GM08714 (cell line): ENCODE measurements around the gene NBDY.
"Not testable (repeated sequence)": the region's sequence is repeated elsewhere in the genome, so short reads cannot be mapped to it uniquely, and the experiment has no call there.

ENCODE experiments used
- H3K4me3 ChIP-seq: fragments of 200-500 bp; sonication (Bioruptor generic); 2 replicates; pipeline ENCODE4 v1.5.1; 2014; ENCODE audit warnings: mild to moderate bottlenecking, low read length, inconsistent platforms
- ZNF274 ChIP-seq: IDR thresholded peaks from 2 replicates; pipeline ENCODE4 v1.6.1; 2012; ENCODE audit warnings: mild to moderate bottlenecking, low read depth, low read length

Gene NBDY

GRCh38 chrX:56761167-56761566 is 32.1 kb downstream of the NBDY start:
- TF ChIP-seq ZNF274: no peak
- H3K4me3 ChIP-seq: no peak overlapping the region

GRCh38 chrX:56762220-56762619 is 33.2 kb downstream of the NBDY start:
- TF ChIP-seq ZNF274: no peak
- no peak overlapping the region; the same call in 1 of the 2 replicates for H3K4me3 ChIP-seq

GRCh38 chrX:56762707-56763555 is 33.9 kb downstream of the NBDY start:
- no peak overlapping the region; the same call in 1 of the 2 replicates for H3K4me3 ChIP-seq
- no peak for TF ChIP-seq ZNF274

- peak overlapping the region; percentile 65; the same call in 1 of the 2 replicates for H3K4me3 ChIP-seq
Observed at GRCh38 chrX:56763556-56764152, 34.6 kb downstream of the NBDY start.

GRCh38 chrX:56764153-56764974 is 35.3 kb downstream of the NBDY start:
- H3K4me3 ChIP-seq: peak overlapping the region; percentile 65; the same call in 1 of the 2 replicates
- TF ChIP-seq ZNF274: no peak

More at GRCh38 chrX:56763556-56764152, 34.6 kb downstream of the NBDY start:
- TF ChIP-seq ZNF274: no peak

- TF ChIP-seq ZNF274: no peak
- H3K4me3 ChIP-seq: peak overlapping the region; percentile 41; the same call in 1 of the 2 replicates
Observed at GRCh38 chrX:56764975-56765791, 36.1 kb downstream of the NBDY start.

GRCh38 chrX:56765811-56766553 is 36.9 kb downstream of the NBDY start:
- peak overlapping the region; percentile 41; the same call in 1 of the 2 replicates for H3K4me3 ChIP-seq
- TF ChIP-seq ZNF274: no peak

- TF ChIP-seq ZNF274: no peak
- H3K4me3 ChIP-seq: peak overlapping the region; percentile 41; the same call in 1 of the 2 replicates
Observed at GRCh38 chrX:56766554-56767347, 37.7 kb downstream of the NBDY start.

GRCh38 chrX:56767348-56768119 is 38.5 kb downstream of the NBDY start:
- H3K4me3 ChIP-seq: peak overlapping the region; percentile 41; the same call in 1 of the 2 replicates

GRCh38 chrX:56768120-56768660 is 39.1 kb downstream of the NBDY start:
- H3K4me3 ChIP-seq: not testable (repeated sequence)

- H3K4me3 ChIP-seq: not testable (repeated sequence)
Observed at GRCh38 chrX:56772675-56773521, 43.9 kb downstream of the NBDY start.

GRCh38 chrX:56773522-56774060 is 44.5 kb downstream of the NBDY start:
- H3K4me3 ChIP-seq: not testable (repeated sequence)

GRCh38 chrX:56778099-56778923 is 49.3 kb downstream of the NBDY start:
- not testable (repeated sequence) for H3K4me3 ChIP-seq

- H3K4me3 ChIP-seq: not testable (repeated sequence)
Observed at GRCh38 chrX:56778924-56779468, 50.0 kb downstream of the NBDY start.
